Epithelial cell of esophagus (primary cell): ENCODE results near the gene SNTB2.

ENCODE experiments used
- DNase-seq: peaks from one replicate; pipeline ENCODE4 v3.0.0; 2010; ENCODE audit warnings: low read depth
- H3K4me3 ChIP-seq: 2 replicates; pipeline ENCODE4 v1.5.1; 2011; ENCODE audit warnings: mild to moderate bottlenecking, low read length, control low read depth
- CTCF ChIP-seq: IDR thresholded peaks from 2 replicates; pipeline ENCODE4 v1.5.1; 2011; ENCODE audit warnings: low read depth, mild to moderate bottlenecking, low read length, control low read depth, inconsistent platforms; ENCODE audit not compliant: insufficient read depth; ENCODE audit errors: missing control alignments

SNTB2 gene

GRCh38 chr16:69201787-69202186, 14.8 kb downstream of the SNTB2 start:
- no peak for TF ChIP-seq CTCF
- DNase-seq: peak; percentile 83
- no peak overlapping the region for H3K4me3 ChIP-seq

- no peak for TF ChIP-seq CTCF
- no peak overlapping the region for H3K4me3 ChIP-seq
- DNase-seq: no peak
These were observed 17.2 kb downstream of the SNTB2 start for GRCh38 chr16:69204172-69204571.

GRCh38 chr16:69209735-69210134, 22.8 kb downstream of the SNTB2 start:
- DNase-seq: no peak
- H3K4me3 ChIP-seq: no peak overlapping the region
- TF ChIP-seq CTCF: no peak

- TF ChIP-seq CTCF: no peak
- no peak overlapping the region for H3K4me3 ChIP-seq
- peak; percentile 65 for DNase-seq
These were observed 30.5 kb downstream of the SNTB2 start for GRCh38 chr16:69217433-69217832.

- DNase-seq: no peak
- no peak for TF ChIP-seq CTCF
- no peak overlapping the region for H3K4me3 ChIP-seq
These were observed 32.3 kb downstream of the SNTB2 start for GRCh38 chr16:69219279-69219678.

GRCh38 chr16:69223882-69224281, 36.9 kb downstream of the SNTB2 start:
- peak; percentile 19 for DNase-seq
- no peak overlapping the region for H3K4me3 ChIP-seq
- no peak for TF ChIP-seq CTCF

- H3K4me3 ChIP-seq: no peak overlapping the region
- TF ChIP-seq CTCF: no peak
- DNase-seq: no peak
These were observed 38.2 kb downstream of the SNTB2 start for GRCh38 chr16:69225121-69225520.
